H1 (cell line): ENCODE results near the gene ANAPC7. TPM values are rescaled to one million over a fixed set of nuclear protein-coding genes. Genes with fewer than 3 reads are reported as not detected.

ENCODE experiments used
- CTCF ChIA-PET: fragments of 300-600 bp; sonication (Branson Sonifier 250); formaldehyde crosslinking; loops from one replicate; lab custom pipeline; 2021; ENCODE audit not compliant: partially characterized antibody; lab: Charles Lee
- POLR2A ChIA-PET: fragments of 300-600 bp; sonication (Branson Sonifier 250); formaldehyde crosslinking; loops from one replicate; lab custom pipeline; 2021; ENCODE audit warnings: inconsistent platforms; ENCODE audit not compliant: partially characterized antibody; lab: Charles Lee
- DNase-seq, 2 experiments: peaks; one replicate each; pipeline versions ENCODE4 v3.0.0 to v3.0.0-alpha.2; 2010 to 2022; ENCODE audit warnings: low spot score in 2 of 2, low read depth in 1 of 2, mixed read lengths in 1 of 2
- FAIRE-seq: peaks from 2 replicates; lab custom pipeline; 2011; peaks lifted over from hg19 to GRCh38; lab: Jason Lieb, UNC
- H2AFZ ChIP-seq: 2 replicates; pipeline ENCODE4 v1.8.1; 2012; ENCODE audit warnings: low read length, inconsistent platforms
- H2AK5ac ChIP-seq: 2 replicates; pipeline ENCODE4 v1.6.1; 2013; ENCODE audit warnings: low read depth, low read length
- H2BK120ac ChIP-seq: replicated peaks from 2 replicates; pipeline ENCODE3; 2013; ENCODE audit warnings: low read depth, low read length, inconsistent platforms
- H2BK12ac ChIP-seq: 2 replicates; pipeline ENCODE4 v1.6.1; 2013; ENCODE audit warnings: low read depth, low read length
- H2BK15ac ChIP-seq: 2 replicates; pipeline ENCODE4 v1.6.1; 2013; ENCODE audit warnings: low read length
- H2BK20ac ChIP-seq: 2 replicates; pipeline ENCODE4 v1.6.1; 2013; ENCODE audit warnings: low read length
- H2BK5ac ChIP-seq: 2 replicates; pipeline ENCODE4 v1.6.1; 2013; ENCODE audit warnings: low read depth, low read length
- H3K14ac ChIP-seq: 2 replicates; pipeline ENCODE4 v1.6.1; 2013; ENCODE audit warnings: inconsistent platforms; ENCODE audit not compliant: insufficient read length
- H3K18ac ChIP-seq: 2 replicates; pipeline ENCODE4 v1.6.1; 2013; ENCODE audit warnings: low read length; ENCODE audit errors: extremely low read depth
- H3K23ac ChIP-seq: 2 replicates; pipeline ENCODE4 v1.6.1; 2013; ENCODE audit warnings: inconsistent platforms; ENCODE audit not compliant: insufficient read length
- H3K23me2 ChIP-seq: 2 replicates; pipeline ENCODE4 v1.6.1; 2013; ENCODE audit warnings: low read depth, low read length
- H3K27ac ChIP-seq: 2 replicates; pipeline ENCODE4 v1.6.1; 2011; ENCODE audit warnings: low read depth, low read length, inconsistent platforms
- H3K27me3 ChIP-seq, 4 experiments: replicated peaks in 1 of 4; 1 replicate in 1 of 4; 2 replicates in 3 of 4; pipeline versions ENCODE4 v1.6.1 to v1.8.1; 2011 to 2013; ENCODE audit warnings: low read length in 3 of 4, mild to moderate bottlenecking in 3 of 4, inconsistent platforms in 2 of 4, mixed read lengths in 2 of 4, moderate library complexity in 1 of 4; ENCODE audit not compliant: control insufficient read depth in 3 of 4, insufficient read depth in 3 of 4; ENCODE audit errors: extremely low read depth in 1 of 4
- H3K36me3 ChIP-seq, 4 experiments: 2 replicates each; pipeline versions ENCODE4 v1.6.1 to v1.8.1; 2011 to 2013; ENCODE audit warnings: mild to moderate bottlenecking in 4 of 4, low read length in 3 of 4, moderate library complexity in 2 of 4, control low read depth in 1 of 4, inconsistent platforms in 1 of 4; ENCODE audit not compliant: insufficient read depth in 4 of 4, control insufficient read depth in 2 of 4
- H3K4ac ChIP-seq: replicated peaks from 2 replicates; pipeline ENCODE3; 2013; ENCODE audit warnings: low read length, low read depth, mixed read lengths, inconsistent platforms; ENCODE audit not compliant: insufficient read length
- H3K4me1 ChIP-seq, 4 experiments: replicated peaks in 1 of 4; 1 replicate in 1 of 4; 2 replicates in 3 of 4; pipeline versions ENCODE4 v1.6.1 to v1.8.1; 2011 to 2013; ENCODE audit warnings: low read length in 3 of 4, inconsistent platforms in 2 of 4, mixed read lengths in 1 of 4; ENCODE audit not compliant: insufficient read depth in 4 of 4, control insufficient read depth in 3 of 4
- H3K4me2 ChIP-seq, 2 experiments: 2 replicates each; pipeline versions ENCODE4 v1.6.1 to v1.8.1; 2011 to 2013; ENCODE audit warnings: low read depth in 2 of 2, low read length in 2 of 2, control low read depth in 1 of 2, inconsistent platforms in 1 of 2, mild to moderate bottlenecking in 1 of 2; ENCODE audit not compliant: insufficient read depth in 1 of 2
- H3K4me3 ChIP-seq, 4 experiments: fragments of 200-600, 300-600 bp in 1 of 4; sonication (generic), shearing (Covaris generic), sonication (Bioruptor Twin) in 1 of 4; 2 replicates each; pipeline versions ENCODE4 v1.5.1 to v1.8.1; 2011 to 2016; ENCODE audit warnings: low read length in 4 of 4, low read depth in 3 of 4, control low read depth in 2 of 4, inconsistent platforms in 2 of 4, mild to moderate bottlenecking in 2 of 4, mixed read lengths in 1 of 4, moderate library complexity in 1 of 4; ENCODE audit not compliant: insufficient read depth in 2 of 4; ENCODE audit errors: extremely low read depth in 1 of 4
- H3K56ac ChIP-seq: replicated peaks from 2 replicates; pipeline ENCODE3; 2013; ENCODE audit warnings: low read depth, mild to moderate bottlenecking, mixed read lengths, low read length, inconsistent platforms; ENCODE audit not compliant: insufficient read length
- H3K79me1 ChIP-seq: 2 replicates; pipeline ENCODE4 v1.6.1; 2013; ENCODE audit warnings: low read depth, low read length, control low read depth
- H3K79me2 ChIP-seq, 2 experiments: 2 replicates each; pipeline versions ENCODE4 v1.6.1 to v1.8.1; 2012 to 2013; ENCODE audit warnings: low read length in 2 of 2, mild to moderate bottlenecking in 2 of 2, inconsistent platforms in 1 of 2; ENCODE audit not compliant: insufficient read depth in 2 of 2, control insufficient read depth in 1 of 2
- H3K9ac ChIP-seq, 4 experiments: replicated peaks in 1 of 4; 1 replicate in 1 of 4; 2 replicates in 3 of 4; pipeline versions ENCODE4 v1.6.1 to v1.8.1; 2011 to 2013; ENCODE audit warnings: low read depth in 3 of 4, low read length in 3 of 4, control low read depth in 2 of 4, mild to moderate bottlenecking in 2 of 4, moderate library complexity in 2 of 4, inconsistent platforms in 1 of 4; ENCODE audit errors: extremely low read depth in 1 of 4
- H3K9me3 ChIP-seq, 2 experiments: 2 replicates each; pipeline versions ENCODE4 v1.6.1 to v1.8.1; 2012 to 2013; ENCODE audit warnings: mild to moderate bottlenecking in 2 of 2, moderate library complexity in 2 of 2, control low read depth in 1 of 2, inconsistent platforms in 1 of 2, low read depth in 1 of 2, low read length in 1 of 2, mixed read lengths in 1 of 2; ENCODE audit not compliant: insufficient read depth in 2 of 2
- H4K20me1 ChIP-seq, 2 experiments: replicated peaks in 1 of 2; 2 replicates each; pipeline versions ENCODE3 to v1.8.1; 2011 to 2013; ENCODE audit warnings: inconsistent platforms in 2 of 2, low read length in 2 of 2, mild to moderate bottlenecking in 1 of 2; ENCODE audit not compliant: insufficient read depth in 2 of 2, control insufficient read depth in 1 of 2
- H4K5ac ChIP-seq: 2 replicates; pipeline ENCODE4 v1.6.1; 2013; ENCODE audit warnings: low read length, low read depth, mixed read lengths, inconsistent platforms; ENCODE audit not compliant: insufficient read length
- H4K8ac ChIP-seq: 2 replicates; pipeline ENCODE4 v1.8.0; 2013; ENCODE audit warnings: mild to moderate bottlenecking, moderate library complexity, low read length, inconsistent platforms; ENCODE audit not compliant: insufficient read depth; ENCODE audit errors: extremely low read depth
- H4K91ac ChIP-seq: replicated peaks from 2 replicates; pipeline ENCODE3; 2013; ENCODE audit warnings: low read length, mixed read lengths, inconsistent platforms; ENCODE audit not compliant: insufficient read length
- BACH1 ChIP-seq: IDR thresholded peaks from 2 replicates; pipeline ENCODE4 v1.6.1; 2012; ENCODE audit warnings: low read length, improper control_type of control experiment
- WGBS, 2 experiments: shearing (Covaris generic) in 1 of 2; methylation state at CpG; one replicate each; pipeline versions ENCODE4 v1.1.6 to v1.1.7; 2013 to 2015; ENCODE audit warnings: low lambda C conversion rate in 2 of 2, mixed read lengths in 2 of 2, inconsistent platforms in 1 of 2, low coverage in 1 of 2, missing lambda C conversion rate in 1 of 2; ENCODE audit not compliant: insufficient replicate concordance in 2 of 2, insufficient coverage in 1 of 2, insufficient read length in 1 of 2; ENCODE audit errors: extremely low coverage in 1 of 2, missing lambda C conversion rate in 1 of 2; 5-methylcytosine and 5-hydroxymethylcytosine counted together
- polyA plus RNA-seq, 7 experiments: library from polyadenylated mRNA; depleted of rRNA in 3 of 7; stranded (reverse) in 5 of 7; unstranded in 2 of 7; fragments of >200 nt in 5 of 7; fragments of 200-250 nt in 2 of 7; gene quantifications; 1 replicate in 5 of 7; 2 replicates in 1 of 7; 4 replicates in 1 of 7; pipeline versions ENCODE4 v1.2.1 to v1.2.3, GENCODE V29; 2011 to 2013; ENCODE audit warnings: missing spikeins in 2 of 7, mixed read lengths in 2 of 7
- total RNA-seq: library from RNA; stranded (reverse); fragmentation: NEBNext Ultra II Directional; extraction: Animal tissue kit (Norgen Biotek cat#: 25700); gene quantifications from 2 replicates; pipeline ENCODE4 v1.2.1, GENCODE V29; 2021

Gene ANAPC7
- total and polyA plus RNA-seq, 2 of the 8 experiments (the other 6 are each of a cell fraction or from before 2014, with no cell fraction given): 72.8 to 105 TPM

DNA sequence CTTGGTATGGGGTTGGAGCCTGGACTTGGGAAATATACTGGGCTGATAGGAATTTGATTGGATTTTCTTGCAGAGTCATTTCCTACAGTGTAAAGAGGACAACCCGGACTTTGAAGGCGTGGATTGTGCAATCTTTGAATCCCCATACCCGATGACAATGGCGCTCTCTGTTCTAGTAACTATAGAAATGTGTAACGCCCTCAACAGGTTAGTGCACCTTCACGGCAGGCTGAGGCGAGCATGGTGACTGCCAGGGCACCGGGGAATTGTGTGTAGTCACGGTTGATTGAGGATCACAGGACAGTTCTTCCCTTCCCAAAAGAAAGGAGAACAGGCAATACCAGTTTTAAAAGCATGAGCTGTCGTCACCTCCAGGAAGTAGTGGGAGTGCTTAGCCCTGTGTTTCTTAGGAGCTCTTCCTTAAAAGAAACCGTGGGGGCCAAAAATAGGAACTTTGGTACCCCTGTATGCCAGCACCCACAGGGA is 58.3 kb downstream of the ANAPC7 start:
- Histone ChIP-seq H3K79me2 (no peaks in the 10 kb centered on the region), H2BK20ac (no peak overlapping the region), H3K14ac (no peak overlapping the region), H3K9ac (no peak overlapping the region), H4K5ac (no peak overlapping the region), H2BK5ac (no peak overlapping the region), H4K8ac (no peak overlapping the region), H2AK5ac (no peak overlapping the region), H3K4me1 (no peaks in the 10 kb centered on the region; a peak in 2 of 7 replicates), H3K23ac (no peak overlapping the region), H3K4me3 (no peak overlapping the region), H3K36me3 (peaks cover 62 to 93% (median 75%) of the 10 kb centered on the region in 4 experiments), H3K4ac (no peak overlapping the region), H3K23me2 (no peaks in the 10 kb centered on the region), H2BK120ac (no peak overlapping the region), H2BK12ac (no peak overlapping the region), H3K79me1 (peaks cover 4% of the 10 kb centered on the region; the same call in 1 of the 2 replicates), H3K27ac (no peak overlapping the region), H3K18ac (no peak overlapping the region), H3K56ac (no peak overlapping the region), H2BK15ac (no peak overlapping the region), H4K91ac (no peak overlapping the region), H2AFZ (no peak overlapping the region), H4K20me1 (peaks cover 9 to 11% of the 10 kb centered on the region in 2 experiments), H3K27me3 (no peaks in the 10 kb centered on the region), H3K9me3 (no peaks in the 10 kb centered on the region), H3K4me2 (no peak overlapping the region)
- FAIRE-seq (no peak), DNase-seq (no peak)
- TF ChIP-seq BACH1: no peak
- WGBS, 2 experiments: 94% methylated on average over 11 of the region's 11 CpGs; no CpG with 5 or more reads in 1 of the 2 experiments
- POLR2A ChIA-PET: no interaction called here
- CTCF ChIA-PET: no interaction called here
